Fibroblast of the aortic adventitia (primary cell): ENCODE data around the gene DDX19B. TPM values are rescaled to one million over a fixed set of nuclear protein-coding genes. Genes with fewer than 3 reads are reported as not detected.
A peak's percentile ranks its signal among the peaks of the same experiment; 100 is the strongest.
"Not testable (repeated sequence)": the region's sequence is repeated elsewhere in the genome, so short reads cannot be mapped to it uniquely, and the experiment has no call there.

Source experiments
- DNase-seq: peaks from one replicate; pipeline ENCODE4 v3.0.0-alpha.2; 2010; ENCODE audit warnings: low read depth
- H3K4me3 ChIP-seq: 2 replicates; pipeline ENCODE4 v1.5.1; 2011; ENCODE audit warnings: low read depth, mild to moderate bottlenecking, control low read depth, low read length, moderate library complexity
- CTCF ChIP-seq: IDR thresholded peaks from 2 replicates; pipeline ENCODE4 v1.5.1; 2011; ENCODE audit warnings: mild to moderate bottlenecking, low read length, control low read depth, inconsistent platforms; ENCODE audit not compliant: insufficient read depth
- total RNA-seq: library from RNA; depleted of rRNA; stranded (reverse); fragments of >200 nt; gene quantifications from 2 replicates; pipeline ENCODE4 v1.2.3, GENCODE V29; 2012; ENCODE audit warnings: low replicate concordance

The DDX19B gene
- total RNA-seq, 1 donor = 30.5 TPM

GRCh38 chr16:70254180-70254964 lies 44.6 kb upstream of the DDX19B start:
- no peak for DNase-seq
- no peak overlapping the region for H3K4me3 ChIP-seq
- TF ChIP-seq CTCF = no peak

- DNase-seq = no peak
- no peak overlapping the region for H3K4me3 ChIP-seq
- no peak for TF ChIP-seq CTCF
Observed at GRCh38 chr16:70254965-70255286, 44.1 kb upstream of the DDX19B start.

- no peak overlapping the region for H3K4me3 ChIP-seq
- TF ChIP-seq CTCF = no peak
- DNase-seq = no peak
Observed at GRCh38 chr16:70255574-70255973, 43.4 kb upstream of the DDX19B start.

- peak; percentile 92 for DNase-seq
Observed at GRCh38 chr16:70257391-70257790, 41.6 kb upstream of the DDX19B start.

GRCh38 chr16:70258065-70258464 lies 40.9 kb upstream of the DDX19B start:
- H3K4me3 ChIP-seq = no peak overlapping the region
- TF ChIP-seq CTCF = no peak
- no peak for DNase-seq

More at GRCh38 chr16:70257391-70257790, 41.6 kb upstream of the DDX19B start:
- no peak overlapping the region for H3K4me3 ChIP-seq
- no peak for TF ChIP-seq CTCF

GRCh38 chr16:70258946-70259345 lies 40.0 kb upstream of the DDX19B start:
- no peak for TF ChIP-seq CTCF
- no peak overlapping the region for H3K4me3 ChIP-seq
- no peak for DNase-seq

- DNase-seq, H3K4me3 ChIP-seq: not testable (repeated sequence)
Observed at GRCh38 chr16:70259903-70260302, 39.1 kb upstream of the DDX19B start.
